K562 (cell line): Measurements from ENCODE around the gene SLC25A29. TPM values are rescaled to one million over a fixed set of nuclear protein-coding genes. Genes with fewer than 3 reads are reported as not detected.

ENCODE experiments used
- ATAC-seq: fragments of 200-7000 bp; cut with Tn5 transposase; 3 replicates; pipeline ENCODE4 v1.9.1; 2020; ENCODE audit warnings: moderate library complexity
- BruUV-seq: library from RNA; stranded (reverse); fragments of 400-500 nt; replicated peaks from 2 replicates; lab custom pipeline; 2021; lab: Mats Ljungman, UMichigan
- CTCF ChIA-PET: fragments of 300-600 bp; formaldehyde crosslinking; extraction: SDS; loops from one replicate; lab custom pipeline; 2021; ENCODE audit warnings: low intra/inter-chr PET ratio; lab: Yijun Ruan, JAX
- POLR2A ChIA-PET: fragments of 300-600, 350-650 bp; sonication (Branson Sonifier 250); formaldehyde crosslinking; extraction: SDS; loops from one replicate; lab custom pipeline; 2021; ENCODE audit warnings: antibody characterized with exemption, inconsistent platforms; lab: Yijun Ruan, JAX
- DNase-seq, 4 experiments: peaks; one replicate each; pipeline versions ENCODE4 v3.0.0 to v3.0.0-alpha.2; 2011 to 2018; ENCODE audit warnings: low spot score in 3 of 4, mixed read lengths in 3 of 4; ENCODE audit errors: extremely low read depth in 1 of 4
- FAIRE-seq: peaks from 2 replicates; lab custom pipeline; 2011; peaks lifted over from hg19 to GRCh38; lab: Jason Lieb, UNC
- H2AFZ ChIP-seq: 2 replicates; pipeline ENCODE4 v1.6.0; 2011; ENCODE audit warnings: low read depth, low read length, control low read depth, inconsistent platforms
- H3K27ac ChIP-seq: fragments of 200-600 bp; 3 replicates; pipeline ENCODE4 v1.8.0; 2011; ENCODE audit warnings: low read depth, mild to moderate bottlenecking, control low read depth, inconsistent platforms, low read length, moderate library complexity, mixed read lengths; ENCODE audit errors: extremely low read depth
- H3K27me3 ChIP-seq, 2 experiments: fragments of 300-600 bp in 1 of 2; 2 replicates in 1 of 2; 3 replicates in 1 of 2; pipeline versions ENCODE4 v1.6.0 to v1.8.0; 2011; ENCODE audit warnings: inconsistent platforms in 2 of 2, low read length in 2 of 2, mild to moderate bottlenecking in 1 of 2, mixed read lengths in 1 of 2, moderate library complexity in 1 of 2; ENCODE audit not compliant: control insufficient read depth in 2 of 2, insufficient read depth in 2 of 2
- H3K36me3 ChIP-seq: fragments of 300-600 bp; 3 replicates; pipeline ENCODE4 v1.8.0; 2011; ENCODE audit warnings: mild to moderate bottlenecking, low read length, inconsistent platforms; ENCODE audit not compliant: control insufficient read depth, insufficient read depth
- H3K4me1 ChIP-seq, 2 experiments: fragments of 200-600 bp in 1 of 2; replicated peaks in 1 of 2; 2 replicates in 1 of 2; 3 replicates in 1 of 2; pipeline versions ENCODE4 v1.5.1 to v1.8.0; 2011; ENCODE audit warnings: inconsistent platforms in 2 of 2, low read length in 2 of 2, mild to moderate bottlenecking in 1 of 2, mixed read lengths in 1 of 2, moderate library complexity in 1 of 2; ENCODE audit not compliant: control insufficient read depth in 2 of 2, insufficient read depth in 2 of 2
- H3K4me2 ChIP-seq: 2 replicates; pipeline ENCODE4 v1.6.1; 2011; ENCODE audit warnings: low read length, control low read depth, inconsistent platforms, mixed read lengths; ENCODE audit not compliant: insufficient read depth
- H3K4me3 ChIP-seq: fragments of 200-600 bp; sonication (generic), shearing (Covaris generic); 2 replicates; pipeline ENCODE4 v1.5.1; 2016; ENCODE audit warnings: control low read depth, inconsistent platforms
- H3K79me2 ChIP-seq: fragments of 200-600 bp; 3 replicates; pipeline ENCODE4 v1.8.0; 2011; ENCODE audit warnings: low read length, inconsistent platforms; ENCODE audit not compliant: control insufficient read depth, insufficient read depth
- H3K9ac ChIP-seq, 2 experiments: 2 replicates each; pipeline versions ENCODE4 v1.6.0 to v1.6.1; 2011; ENCODE audit warnings: low read depth in 2 of 2, low read length in 2 of 2, control low read depth in 1 of 2, inconsistent platforms in 1 of 2, mild to moderate bottlenecking in 1 of 2, mixed read lengths in 1 of 2; ENCODE audit not compliant: insufficient read depth in 1 of 2
- H3K9me1 ChIP-seq: one replicate; pipeline ENCODE4 v1.6.0; 2011; ENCODE audit warnings: inconsistent platforms, mild to moderate bottlenecking, low read length, moderate library complexity; ENCODE audit not compliant: control insufficient read depth, insufficient read depth
- H3K9me3 ChIP-seq: replicated peaks from 2 replicates; pipeline ENCODE4 v1.5.1; 2011; ENCODE audit warnings: low read depth, low read length, inconsistent platforms; ENCODE audit not compliant: control insufficient read depth, insufficient read depth
- H4K20me1 ChIP-seq: replicated peaks from 2 replicates; pipeline ENCODE4 v1.6.1; 2011; ENCODE audit warnings: low read length, inconsistent platforms, mixed read lengths; ENCODE audit not compliant: control insufficient read depth, insufficient read depth
- FOXO4 ChIP-seq: fragments of 450-650 bp; formaldehyde crosslinking; IDR thresholded peaks from 2 replicates; pipeline ENCODE4 v1.4.0; 2020; ENCODE audit warnings: mild to moderate bottlenecking, moderate library complexity
- HBP1 ChIP-seq: fragments of 450-650 bp; formaldehyde crosslinking; IDR thresholded peaks from 2 replicates; pipeline ENCODE4 v1.4.0; 2022; ENCODE audit warnings: missing genetic modification characterization
- HDAC8 ChIP-seq: fragments of 450-650 bp; IDR thresholded peaks from 2 replicates; pipeline ENCODE4 v1.6.1; 2016; ENCODE audit warnings: mild to moderate bottlenecking, missing genetic modification characterization, moderate library complexity, missing compliant biosample characterization
- MECOM ChIP-seq: fragments of 250-450 bp; sonication (Bioruptor Pico); IDR thresholded peaks from 2 replicates; pipeline ENCODE4 v1.8.0; 2022; ENCODE audit warnings: inconsistent platforms
- NFYB ChIP-seq: IDR thresholded peaks from 2 replicates; pipeline ENCODE4 v1.6.1; 2011; ENCODE audit warnings: mild to moderate bottlenecking, moderate library complexity; ENCODE audit not compliant: insufficient read length; ENCODE audit errors: extremely low read depth
- PHF21A ChIP-seq: fragments of 450-650 bp; IDR thresholded peaks from 2 replicates; pipeline ENCODE4 v1.6.1; 2017; ENCODE audit warnings: low read depth, borderline replicate concordance
- POLR2AphosphoS5 ChIP-seq: IDR thresholded peaks from 2 replicates; pipeline ENCODE4 v1.6.1; 2011; ENCODE audit warnings: mild to moderate bottlenecking, low read depth, low read length, moderate library complexity; ENCODE audit not compliant: control insufficient read depth, insufficient read depth
- TAL1 ChIP-seq: fragments of 450-650 bp; IDR thresholded peaks from 2 replicates; pipeline ENCODE4 v1.6.1; 2016; ENCODE audit warnings: mild to moderate bottlenecking
- WGBS: fragments of 100-300 bp; shearing (Covaris generic); methylation state at CpG from one replicate; pipeline ENCODE4 v1.1.6; 2016; ENCODE audit warnings: low coverage, mixed read lengths; ENCODE audit not compliant: insufficient coverage; ENCODE audit errors: missing lambda C conversion rate; 5-methylcytosine and 5-hydroxymethylcytosine counted together
- in situ Hi-C: fragments of 300-500 bp; cut with MboI; formaldehyde crosslinking; loops from 4 replicates; pipeline ENCODE4 v1.15.0; 2018; ENCODE audit warnings: inconsistent platforms, mixed read lengths
- intact Hi-C: fragments of 100-400 bp; cut with micrococcal nuclease; formaldehyde crosslinking; loops from 2 replicates; pipeline ENCODE4 v1.14.2; 2022
- polyA plus RNA-seq, 8 experiments: library from polyadenylated mRNA; depleted of rRNA in 4 of 8; stranded (reverse) in 5 of 8; unstranded in 3 of 8; fragments of >200 nt; fragmentation: Nextera tagmentation in 2 of 8; fragmentation: Illumina TruSeq in 1 of 8; extraction: Ambion mirVana in 2 of 8; extraction: Trizol in 1 of 8; gene quantifications; 2 replicates each; pipeline versions ENCODE4 v1.2.1 to v1.2.3, GENCODE V29; 2011 to 2014; ENCODE audit warnings: inconsistent platforms in 1 of 8, missing spikeins in 1 of 8
- total RNA-seq, 7 experiments: library from RNA; depleted of rRNA in 6 of 7; stranded (reverse); fragments of >200 nt in 6 of 7; fragmentation: Illumina TruSeq in 2 of 7; extraction: Trizol in 2 of 7; gene quantifications; 2 replicates each; pipeline versions ENCODE4 v1.2.1 to v1.2.3, GENCODE V29; 2011 to 2021; ENCODE audit warnings: low replicate concordance in 1 of 7

SLC25A29 gene
- total and polyA plus RNA-seq, 9 of the 15 experiments (the other 6 are each of a cell fraction or from before 2014, with no cell fraction given): 0.07 to 17.5 (median 4.8) TPM

- H3K9me3 ChIP-seq: no peaks in the 10 kb centered on the region
- POLR2A ChIA-PET: no interaction called here
- intact Hi-C loops (no loop called here), in situ Hi-C loops (no loop called here)
- no peak for DNase-seq
- H3K27me3 ChIP-seq: no peaks in the 10 kb centered on the region
- no peak overlapping the region for H3K27ac ChIP-seq
- CTCF ChIA-PET: interaction anchor here (0.7 kb wide), 1 partner anchor 28 kb away, joined by 3 read pairs; no protein-coding TSS in a partner anchor
- 77% methylated on average over 7 of the region's 7 CpGs for WGBS
- H3K4me3 ChIP-seq: no peak overlapping the region
- peaks cover 59% of the 10 kb centered on the region; the same call in 2 of the 3 replicates for H3K36me3 ChIP-seq
- H3K4me1 ChIP-seq: no peaks in the 10 kb centered on the region; a peak in 3 of 5 replicates
- no TSS peak for BruUV-seq
- no peak for FAIRE-seq
- H3K4me2 ChIP-seq: no peak overlapping the region
- peaks cover 16% of the 10 kb centered on the region; the same call in 1 of the 2 replicates for H4K20me1 ChIP-seq
- peaks cover 84% of the 10 kb centered on the region for H3K79me2 ChIP-seq
- H3K9me1 ChIP-seq: no peaks in the 10 kb centered on the region
- no peak overlapping the region for H3K9ac ChIP-seq
- TF ChIP-seq FOXO4 (CRISPR knock-in tag) (no peak), POLR2AphosphoS5 (no peak), TAL1 (no peak), NFYB (no peak), MECOM (CRISPR knock-in tag) (no peak), PHF21A (no peak), HDAC8 (tag) (no peak), HBP1 (CRISPR knock-in tag) (no peak)
- ATAC-seq: no peak
- H2AFZ ChIP-seq: no peak overlapping the region
Measured at GRCh38 chr14:100268591-100269207, 37.5 kb downstream of the SLC25A29 start.
